Jurkat, Clone E6-1 (cell line): Measurements from ENCODE around the gene ZBTB49.
"Not testable (repeated sequence)": the region's sequence is repeated elsewhere in the genome, so short reads cannot be mapped to it uniquely, and the experiment has no call there.

ENCODE experiments used
- DNase-seq: peaks from one replicate; pipeline ENCODE4 v3.0.0-alpha.2; 2011; ENCODE audit warnings: low read depth, low spot score
- H3K4me3 ChIP-seq: 2 replicates; pipeline ENCODE4 v1.5.1; 2011; ENCODE audit warnings: mild to moderate bottlenecking, low read length, control low read depth, moderate library complexity

ZBTB49 gene

DNA sequence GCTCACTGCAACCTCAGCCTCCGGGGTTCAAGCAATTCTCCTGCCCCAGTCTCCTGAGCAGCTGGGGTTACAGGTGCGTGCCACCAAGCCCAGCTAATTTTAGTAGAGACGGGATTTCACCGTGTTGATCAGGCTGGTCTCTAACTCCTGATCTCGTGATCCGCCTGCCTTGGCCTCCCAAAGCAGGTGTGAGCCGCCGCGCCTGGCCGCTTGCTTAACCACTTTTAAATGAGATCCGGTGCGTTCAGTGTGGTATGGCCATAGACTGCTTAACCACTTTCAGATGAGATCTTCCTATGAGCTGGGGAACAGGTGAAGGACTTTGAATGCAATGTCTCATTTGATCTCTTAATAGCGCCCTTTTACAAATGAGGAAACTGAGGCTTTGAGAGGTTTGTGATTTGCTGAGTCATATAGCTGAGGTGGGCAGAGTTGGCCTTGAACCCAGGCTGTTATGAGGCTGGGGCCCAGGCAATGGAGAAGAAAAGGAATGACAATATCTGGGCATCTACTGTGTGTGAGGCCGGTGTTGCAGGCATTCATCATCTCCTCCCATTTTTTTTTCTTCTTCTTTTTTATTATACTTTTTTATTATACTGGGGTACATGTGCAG lies 55.0 kb downstream of the ZBTB49 start:
- H3K4me3 ChIP-seq, result no peak overlapping the region
- peak; percentile 76 for DNase-seq

DNA sequence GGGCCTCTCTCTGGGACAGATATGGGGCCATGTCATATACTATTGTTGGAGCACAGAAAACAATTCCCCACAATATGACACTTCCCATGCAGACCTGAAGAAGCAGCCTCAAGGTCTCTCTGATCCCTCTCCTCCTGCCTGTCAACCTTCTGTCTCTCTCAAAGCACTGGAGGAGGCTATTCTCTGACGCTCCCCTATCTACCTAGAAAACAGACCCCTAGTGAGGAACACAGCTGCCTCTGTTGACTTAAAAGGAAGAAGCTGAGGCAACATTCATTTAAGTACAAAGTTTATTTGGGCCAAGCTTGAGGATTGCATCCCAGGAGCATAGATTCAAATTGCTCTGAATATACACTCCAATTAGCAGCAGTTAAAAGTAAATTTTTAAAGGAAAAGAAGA lies 57.5 kb downstream of the ZBTB49 start:
- no peak for DNase-seq
- no peak overlapping the region for H3K4me3 ChIP-seq

DNA sequence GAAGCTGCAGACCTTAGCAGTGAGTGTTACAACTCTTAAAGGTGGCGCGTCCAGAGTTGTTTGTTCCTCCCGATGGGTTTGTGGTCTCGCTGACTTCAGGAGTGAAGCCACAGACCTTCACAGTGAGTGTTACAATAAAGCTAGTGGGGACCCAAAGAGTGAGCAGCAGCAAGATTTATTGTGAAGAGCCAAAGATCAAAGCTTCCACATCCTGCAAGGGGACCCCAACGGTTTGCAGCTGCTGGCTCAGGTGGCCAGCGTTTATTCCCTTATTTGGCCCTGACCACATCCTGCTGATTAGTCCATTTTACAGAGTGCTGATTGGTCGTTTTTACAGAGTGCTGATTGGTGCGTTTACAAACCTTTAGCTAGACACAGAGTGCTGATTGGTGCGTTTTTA lies 58.5 kb downstream of the ZBTB49 start:
- H3K4me3 ChIP-seq, result not testable (repeated sequence)
- peak; percentile 98 for DNase-seq

DNA sequence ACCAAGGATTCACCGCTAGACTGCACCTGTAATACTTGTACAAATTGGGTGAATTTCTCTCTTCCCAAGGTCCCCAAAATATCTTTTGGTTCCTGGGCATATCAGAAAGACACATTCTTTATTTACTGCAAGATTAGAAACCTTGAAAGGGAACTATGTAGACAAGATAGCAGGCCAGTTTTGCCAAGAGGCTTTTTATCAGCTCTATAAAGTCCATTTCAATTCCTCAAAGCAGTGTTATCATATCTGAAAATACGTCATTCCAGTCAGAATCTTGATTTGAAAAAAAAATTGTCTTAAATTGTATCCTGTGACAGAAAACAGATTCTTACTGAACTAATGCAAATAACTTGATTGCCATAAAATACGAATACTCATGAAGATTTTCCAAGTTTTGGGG lies 59.8 kb downstream of the ZBTB49 start:
- DNase-seq, result no peak

DNA sequence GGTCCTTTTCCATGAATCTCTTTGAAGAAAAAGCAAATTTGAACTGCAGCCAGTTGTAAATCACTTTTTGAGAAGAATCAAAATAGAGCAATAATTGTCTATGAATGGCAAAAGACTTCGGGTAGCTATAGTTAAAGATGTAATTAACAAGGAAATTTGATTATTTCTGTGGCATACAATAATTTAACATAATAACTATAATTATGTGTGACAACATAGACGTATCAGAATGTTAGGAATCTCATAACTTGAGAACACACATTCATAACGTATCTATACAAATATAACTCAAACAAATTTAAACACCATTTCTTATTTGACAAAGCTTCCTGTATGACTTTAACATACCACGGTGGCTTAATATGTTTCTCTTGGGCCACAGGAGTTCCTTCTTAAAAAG lies 60.9 kb downstream of the ZBTB49 start:
- no peak overlapping the region for H3K4me3 ChIP-seq
- no peak for DNase-seq

More for the DNA sequence above, 59.8 kb downstream of the ZBTB49 start:
- H3K4me3 ChIP-seq, result no peak overlapping the region

DNA sequence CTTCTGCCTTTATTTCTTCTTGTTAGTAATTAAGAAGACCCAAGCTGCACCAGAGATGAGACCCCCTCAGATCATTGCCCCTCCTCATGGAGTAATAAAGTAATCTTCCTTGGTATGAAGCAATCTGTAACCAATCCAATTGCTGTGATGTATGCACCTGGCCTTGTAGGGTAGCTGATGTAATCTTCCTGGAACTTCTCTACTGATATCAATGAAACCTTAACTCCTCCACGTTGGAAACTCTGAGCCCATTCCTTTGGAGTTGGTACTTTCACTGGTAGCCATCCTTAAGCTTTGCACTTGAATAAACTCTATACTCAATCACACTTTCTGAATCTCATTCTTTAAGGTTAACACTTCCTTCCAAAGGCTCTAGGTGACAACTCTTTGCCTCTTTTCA lies 65.3 kb downstream of the ZBTB49 start:
- H3K4me3 ChIP-seq, result no peak overlapping the region
- DNase-seq, result no peak

DNA sequence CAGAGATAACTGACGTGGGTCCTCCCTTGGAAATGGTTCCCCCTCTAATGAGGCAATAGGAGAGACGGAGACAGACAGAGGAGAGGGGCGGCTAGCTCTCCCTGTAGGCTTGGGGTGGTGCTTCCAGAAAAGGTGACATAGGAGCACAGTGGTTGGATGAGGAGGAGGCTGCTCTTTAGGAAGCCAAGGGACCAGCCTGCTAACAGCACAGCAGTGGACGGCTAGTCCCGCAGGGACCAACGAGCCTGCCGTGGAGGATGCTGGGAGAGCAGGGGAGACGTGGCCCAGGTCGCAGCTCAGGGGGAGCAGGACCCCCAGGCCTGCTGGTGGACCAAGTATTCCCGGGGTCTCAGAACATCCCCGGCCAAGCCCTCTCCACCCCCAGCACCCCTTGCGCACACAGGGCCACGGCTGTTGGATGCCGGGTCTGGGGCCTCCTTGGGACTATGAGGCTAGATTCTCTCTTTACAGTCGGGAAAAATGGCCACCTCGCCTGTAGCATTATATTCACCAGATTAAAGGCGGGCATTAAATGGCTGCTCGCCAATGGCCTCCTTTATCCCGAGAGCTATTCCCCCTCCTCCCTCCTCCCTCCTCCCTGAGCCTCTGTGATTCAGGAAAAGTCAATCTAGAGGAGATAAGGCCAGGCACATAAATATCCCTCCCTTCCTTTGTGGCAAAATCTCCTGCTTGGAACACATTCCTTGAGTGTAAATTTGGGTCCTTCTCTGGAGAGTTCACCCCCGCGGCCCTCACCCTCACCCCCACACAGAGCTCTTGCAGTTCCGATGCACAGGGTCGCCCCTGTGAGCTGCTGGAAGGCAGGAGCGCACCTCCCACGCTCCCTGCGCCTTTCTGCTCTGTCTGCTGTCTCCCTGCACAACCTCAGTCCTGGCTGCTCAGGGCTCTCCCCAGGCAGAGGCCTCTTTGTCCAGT lies 66.3 kb downstream of the ZBTB49 start:
- DNase-seq, result no peak
- H3K4me3 ChIP-seq, result no peak overlapping the region

DNA sequence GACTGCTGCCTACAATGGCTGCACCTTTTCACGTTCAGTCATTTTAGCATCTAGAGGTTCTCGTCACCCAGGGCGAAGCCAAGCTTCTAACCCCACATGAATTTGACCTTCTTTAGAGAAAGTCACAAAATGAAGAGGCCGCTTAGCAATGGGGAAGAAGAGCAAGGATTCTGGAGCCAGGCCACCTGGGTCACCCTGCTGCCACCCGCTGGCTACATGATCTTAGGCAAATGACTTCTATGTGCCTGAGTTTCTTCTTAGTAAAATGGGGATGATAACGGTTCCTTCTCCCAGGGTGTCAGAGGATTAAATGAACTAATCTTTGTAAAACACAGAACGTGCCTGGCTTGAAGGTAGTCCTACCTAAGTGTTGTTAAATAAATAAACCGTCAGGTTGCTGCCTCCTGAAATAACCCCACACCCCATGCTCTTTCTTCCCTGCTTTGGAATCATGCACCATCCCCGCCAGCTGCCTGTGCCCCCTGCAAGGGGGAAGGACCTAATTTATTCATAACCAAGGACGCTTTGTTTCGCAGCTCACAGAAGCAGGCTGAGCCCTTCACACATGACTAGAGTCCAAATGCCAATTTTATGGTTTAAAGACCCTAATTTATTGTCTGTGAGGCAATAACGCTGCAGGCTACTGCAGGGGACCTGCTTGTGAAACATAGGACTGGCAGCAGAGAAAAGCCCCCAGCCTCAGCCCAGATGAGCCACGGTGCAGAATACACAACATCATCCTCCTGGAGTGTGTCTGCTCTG lies 68.2 kb downstream of the ZBTB49 start:
- DNase-seq, result no peak
- H3K4me3 ChIP-seq, result no peak overlapping the region

DNA sequence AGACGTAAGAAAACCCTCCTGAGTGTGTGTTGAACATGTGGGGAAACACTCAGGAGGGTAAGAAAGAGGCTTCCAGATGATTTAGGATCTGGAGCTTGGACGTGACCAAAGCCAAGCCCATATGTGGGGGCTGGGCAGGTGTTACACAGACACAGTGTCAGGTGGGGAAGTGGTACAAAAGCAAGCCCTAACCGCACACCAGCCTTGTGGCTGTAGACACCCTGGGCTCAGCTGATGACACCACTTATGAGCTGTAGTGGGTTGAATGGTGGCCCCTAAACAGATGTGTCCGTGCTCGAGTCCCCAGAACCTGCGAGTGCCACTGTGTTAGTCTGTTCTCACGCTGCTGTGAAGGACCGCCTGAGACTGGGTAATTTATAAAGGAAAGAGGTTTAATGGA lies 71.8 kb downstream of the ZBTB49 start:
- H3K4me3 ChIP-seq, result no peak overlapping the region
- DNase-seq, result peak; percentile 69

DNA sequence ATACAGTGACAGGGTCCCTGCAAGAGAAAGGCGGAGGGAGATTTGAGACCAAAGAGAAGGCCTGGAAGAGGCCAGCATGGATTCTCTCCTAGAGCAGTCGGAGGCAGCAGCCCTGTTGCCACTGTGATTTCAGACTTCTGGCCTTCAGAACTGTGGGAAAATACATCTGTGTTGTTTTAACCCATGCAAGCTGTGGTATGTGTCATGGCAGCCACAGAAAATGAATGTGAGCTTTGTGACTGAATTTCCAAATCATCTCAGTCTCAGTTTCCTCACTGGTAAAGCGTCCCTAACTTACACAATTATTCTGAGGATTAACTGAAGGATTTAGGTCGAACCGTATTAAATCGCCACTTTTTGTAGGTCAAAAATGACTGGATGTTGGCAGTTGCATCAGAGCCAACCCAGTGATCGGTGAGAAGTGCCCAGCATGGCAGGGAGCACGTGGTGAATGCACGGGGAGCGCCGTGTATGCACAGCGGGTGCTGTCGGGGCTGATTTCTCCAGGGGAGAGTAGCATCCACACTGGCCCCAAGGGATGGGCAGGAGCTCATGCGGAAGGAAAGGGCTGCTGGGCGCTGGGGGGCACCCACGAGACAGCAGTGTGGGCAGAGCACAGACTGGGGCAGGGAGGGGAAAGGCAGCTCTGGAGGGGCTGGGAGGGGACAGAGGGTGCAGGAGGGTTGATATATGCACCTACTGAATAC lies 73.1 kb downstream of the ZBTB49 start:
- DNase-seq, result no peak

DNA sequence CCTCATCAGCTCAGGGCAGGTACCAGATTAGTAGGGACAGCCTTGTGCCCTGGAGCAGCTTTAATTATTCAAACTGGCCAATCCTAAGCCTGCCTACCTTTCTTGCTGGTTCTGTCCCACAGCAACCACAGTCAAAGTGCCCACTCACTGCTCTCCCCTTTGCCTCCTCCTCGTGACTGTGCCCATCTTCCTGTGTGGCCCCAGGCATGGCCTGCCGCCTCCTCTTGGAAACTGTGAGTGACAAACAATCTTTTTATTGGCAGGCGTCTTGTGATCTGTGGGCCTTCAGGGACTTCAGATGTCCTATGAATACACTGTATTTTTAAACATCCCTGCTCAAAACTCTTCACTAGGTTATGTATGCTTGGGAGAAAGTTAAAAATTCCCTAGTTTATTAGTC lies 74.0 kb downstream of the ZBTB49 start:
- H3K4me3 ChIP-seq, result no peak overlapping the region
- DNase-seq, result no peak

More for the DNA sequence above, 73.1 kb downstream of the ZBTB49 start:
- H3K4me3 ChIP-seq, result no peak overlapping the region

DNA sequence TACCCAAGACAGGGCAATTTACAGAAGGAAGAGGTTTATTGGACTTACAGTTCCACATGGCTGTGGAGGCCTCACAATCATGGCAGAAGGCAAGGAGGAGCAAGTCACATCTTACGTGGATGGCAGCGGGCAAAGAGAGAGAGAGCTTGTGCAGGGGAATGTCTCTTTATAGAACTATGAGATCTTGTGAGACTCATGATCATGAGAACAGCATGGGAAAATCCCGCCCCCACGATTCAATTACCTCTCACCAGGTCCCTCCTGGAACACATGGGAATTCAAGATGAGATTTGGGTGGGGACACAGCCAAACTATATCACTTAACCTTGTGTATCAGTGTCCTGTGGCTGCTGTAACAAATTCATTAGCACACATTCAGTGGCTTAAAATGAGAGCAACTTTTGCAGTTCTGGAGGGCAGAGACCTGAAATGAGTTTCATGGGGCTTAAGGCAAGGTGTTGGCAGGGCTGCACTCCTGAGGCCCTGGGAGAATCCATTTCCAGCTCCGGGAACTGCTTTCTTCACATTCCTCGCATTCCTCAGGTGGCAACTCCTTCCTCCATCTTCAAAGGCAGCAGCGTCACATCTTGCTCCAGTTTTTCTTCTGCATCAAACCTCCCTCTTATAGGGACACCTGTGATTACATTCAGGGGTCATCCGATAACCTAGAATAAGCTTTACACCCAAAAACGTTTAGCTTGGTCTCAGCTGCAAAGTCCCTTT lies 74.6 kb downstream of the ZBTB49 start:
- no peak for DNase-seq
- no peak overlapping the region for H3K4me3 ChIP-seq

DNA sequence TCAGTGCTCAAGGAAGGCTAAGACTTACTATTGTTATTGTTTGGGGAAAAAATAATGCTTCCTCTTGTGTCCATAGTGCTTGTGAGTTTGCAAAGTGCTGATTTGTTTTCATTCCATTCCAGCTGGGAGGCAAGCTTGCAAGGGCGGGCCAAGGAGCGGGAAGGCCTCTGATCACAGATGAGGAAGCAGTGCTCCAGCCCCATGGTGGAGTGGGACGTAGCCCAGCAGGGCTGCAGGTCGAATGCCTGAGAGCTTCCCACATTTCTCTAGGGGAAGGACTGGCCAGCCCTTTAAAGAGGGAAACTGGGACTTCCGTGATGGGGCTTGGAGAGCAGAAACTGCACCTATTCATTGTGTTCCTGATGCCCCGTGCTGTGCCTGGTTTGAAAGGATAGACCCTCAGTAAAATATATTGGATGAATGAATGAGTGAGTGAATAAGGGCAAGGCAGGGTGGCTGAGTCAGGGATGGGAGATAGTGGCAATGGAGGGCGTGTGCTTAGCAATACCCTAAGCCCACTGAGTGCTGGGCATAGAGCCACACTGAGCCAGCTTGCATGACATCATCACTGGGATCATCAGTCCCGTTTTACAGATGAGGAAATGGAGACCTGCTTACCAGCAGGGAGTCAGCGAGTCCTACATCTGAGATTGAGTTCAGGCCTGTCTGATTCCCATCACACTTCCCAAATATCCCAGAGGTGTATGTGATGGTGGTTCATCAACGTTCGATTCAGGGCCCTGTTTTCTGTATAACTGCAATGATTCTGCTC lies 78.9 kb downstream of the ZBTB49 start:
- DNase-seq, result no peak
- no peak overlapping the region for H3K4me3 ChIP-seq
